Transverse colon (tissue), 4 donors: ENCODE results near the gene PREX1.
"Not testable (repeated sequence)": the region's sequence is repeated elsewhere in the genome, so short reads cannot be mapped to it uniquely, and the experiment has no call there.

Experiments
- CTCF ChIP-seq, 5 experiments: fragments of 200-600 bp in 3 of 5; fragments of 450-650 bp in 2 of 5; sonication (generic) in 3 of 5; IDR thresholded peaks; 1 replicate in 2 of 5; 2 replicates in 3 of 5; pipeline ENCODE4 v1.5.1; 2016 to 2017; ENCODE audit warnings: antibody characterized with exemption in 5 of 5, inconsistent platforms in 3 of 5, mild to moderate bottlenecking in 2 of 5, moderate library complexity in 1 of 5
- EP300 ChIP-seq: sonication (generic); formaldehyde crosslinking; IDR thresholded peaks from one replicate; pipeline ENCODE4 v1.6.1; 2017; ENCODE audit warnings: antibody characterized with exemption, low read depth
- POLR2A ChIP-seq: fragments of 450-650 bp; IDR thresholded peaks from one replicate; pipeline ENCODE4 v1.6.1; 2016; ENCODE audit warnings: antibody characterized with exemption, mild to moderate bottlenecking, moderate library complexity
- POLR2AphosphoS5 ChIP-seq, 3 donors: sonication (generic); formaldehyde crosslinking; IDR thresholded peaks; one replicate each; pipeline ENCODE4 v1.6.1; 2016; ENCODE audit warnings: antibody characterized with exemption in 3 of 3

- TF ChIP-seq CTCF (IDR thresholded peaks at IDR 0.05); POLR2A; POLR2AphosphoS5 (IDR thresholded peaks at IDR 0.05); EP300: not testable (repeated sequence)
These were observed 15.7 kb downstream of the PREX1 start for GRCh38 chr20:48812114-48812513.
